H9 (cell line): ENCODE data around the gene STYXL1. TPM values are rescaled to one million over a fixed set of nuclear protein-coding genes. Genes with fewer than 3 reads are reported as not detected.

ENCODE experiments used
- DNase-seq: peaks from one replicate; pipeline ENCODE4 v3.0.0-alpha.2; 2017
- H2AFZ ChIP-seq: one replicate; pipeline ENCODE4 v1.6.1; 2013; ENCODE audit warnings: mild to moderate bottlenecking, low read length, control low read depth, moderate library complexity
- H2AK5ac ChIP-seq: 2 replicates; pipeline ENCODE4 v1.6.1; 2013; ENCODE audit warnings: low read length, control low read depth, mixed read lengths; ENCODE audit not compliant: insufficient read length
- H2BK120ac ChIP-seq: one replicate; pipeline ENCODE4 v1.6.1; 2013; ENCODE audit warnings: low read depth, mild to moderate bottlenecking, low read length, control low read depth, inconsistent platforms; ENCODE audit not compliant: poor library complexity, severe bottlenecking
- H2BK12ac ChIP-seq: 2 replicates; pipeline ENCODE4 v1.6.1; 2013; ENCODE audit warnings: low read length, control low read depth, mixed read lengths, low read depth; ENCODE audit not compliant: insufficient read length
- H2BK15ac ChIP-seq: 2 replicates; pipeline ENCODE4 v1.6.1; 2013; ENCODE audit warnings: low read depth, low read length, control low read depth
- H2BK20ac ChIP-seq: one replicate; pipeline ENCODE4 v1.6.1; 2013; ENCODE audit warnings: low read depth, mild to moderate bottlenecking, low read length, control low read depth, inconsistent platforms; ENCODE audit not compliant: poor library complexity, severe bottlenecking
- H2BK5ac ChIP-seq: 2 replicates; pipeline ENCODE4 v1.6.1; 2013; ENCODE audit warnings: low read length, control low read depth, mixed read lengths; ENCODE audit not compliant: insufficient read length
- H3K14ac ChIP-seq: 2 replicates; pipeline ENCODE4 v1.6.1; 2013; ENCODE audit warnings: low read length, control low read depth; ENCODE audit not compliant: insufficient read depth
- H3K18ac ChIP-seq: 2 replicates; pipeline ENCODE4 v1.6.1; 2013; ENCODE audit warnings: low read depth, mild to moderate bottlenecking, mixed read lengths, low read length, control low read depth; ENCODE audit not compliant: insufficient read length
- H3K23ac ChIP-seq: 2 replicates; pipeline ENCODE4 v1.6.1; 2013; ENCODE audit warnings: low read length, control low read depth, mixed read lengths, low read depth; ENCODE audit not compliant: insufficient read length
- H3K23me2 ChIP-seq: 2 replicates; pipeline ENCODE4 v1.6.1; 2013; ENCODE audit warnings: low read depth, mild to moderate bottlenecking, mixed read lengths, low read length, control low read depth; ENCODE audit not compliant: insufficient read length, poor library complexity, severe bottlenecking
- H3K27ac ChIP-seq: 2 replicates; pipeline ENCODE4 v1.5.1; 2013; ENCODE audit warnings: low read length, control low read depth, mixed read lengths, low read depth; ENCODE audit not compliant: insufficient read length
- H3K27me3 ChIP-seq: 2 replicates; pipeline ENCODE4 v1.6.1; 2013; ENCODE audit warnings: low read length, control low read depth, inconsistent platforms; ENCODE audit not compliant: insufficient read depth
- H3K4ac ChIP-seq: 2 replicates; pipeline ENCODE4 v1.6.1; 2013; ENCODE audit warnings: low read depth, mild to moderate bottlenecking, control low read depth, inconsistent platforms, low read length, moderate library complexity
- H3K4me1 ChIP-seq: 2 replicates; pipeline ENCODE4 v1.6.1; 2013; ENCODE audit warnings: low read length, control low read depth, inconsistent platforms; ENCODE audit not compliant: insufficient read depth
- H3K4me2 ChIP-seq: 2 replicates; pipeline ENCODE4 v1.6.1; 2013; ENCODE audit warnings: low read length, control low read depth, mixed read lengths; ENCODE audit not compliant: insufficient read length, insufficient read depth
- H3K56ac ChIP-seq: 2 replicates; pipeline ENCODE4 v1.6.1; 2013; ENCODE audit warnings: low read depth, mild to moderate bottlenecking, mixed read lengths, low read length, control low read depth; ENCODE audit not compliant: insufficient read length
- H3K79me1 ChIP-seq: 2 replicates; pipeline ENCODE4 v1.6.1; 2013; ENCODE audit warnings: low read depth, mild to moderate bottlenecking, moderate library complexity, low read length, control low read depth, inconsistent platforms; ENCODE audit not compliant: insufficient read depth, poor library complexity, severe bottlenecking
- H3K79me2 ChIP-seq: 2 replicates; pipeline ENCODE4 v1.6.1; 2013; ENCODE audit warnings: low read length, control low read depth, inconsistent platforms; ENCODE audit not compliant: insufficient read depth
- H3K9ac ChIP-seq: 2 replicates; pipeline ENCODE4 v1.6.1; 2013; ENCODE audit warnings: low read length, control low read depth, mixed read lengths; ENCODE audit not compliant: insufficient read length; ENCODE audit errors: extremely low read depth
- H3K9me3 ChIP-seq: one replicate; pipeline ENCODE4 v1.6.1; 2013; ENCODE audit warnings: low read depth, low read length, inconsistent platforms; ENCODE audit not compliant: control insufficient read depth
- H3T11ph ChIP-seq: one replicate; pipeline ENCODE4 v1.6.1; 2013; ENCODE audit warnings: mild to moderate bottlenecking, low read length, control low read depth, inconsistent platforms
- H4K20me1 ChIP-seq: one replicate; pipeline ENCODE4 v1.6.1; 2013; ENCODE audit not compliant: control insufficient read depth, insufficient read length, insufficient read depth
- H4K5ac ChIP-seq: 2 replicates; pipeline ENCODE4 v1.6.1; 2013; ENCODE audit warnings: low read depth, mild to moderate bottlenecking, mixed read lengths, low read length, control low read depth; ENCODE audit not compliant: insufficient read length
- H4K8ac ChIP-seq: replicated peaks from 2 replicates; pipeline ENCODE4 v1.6.1; 2013; ENCODE audit warnings: low read length, control low read depth, mixed read lengths, low read depth; ENCODE audit not compliant: insufficient read length
- H4K91ac ChIP-seq: 2 replicates; pipeline ENCODE4 v1.6.1; 2013; ENCODE audit warnings: low read depth, mild to moderate bottlenecking, moderate library complexity, mixed read lengths, low read length, control low read depth; ENCODE audit not compliant: insufficient read length
- H3K27ac Mint-ChIP-seq, 3 experiments: 2 replicates in 2 of 3; 3 replicates in 1 of 3; pipeline ENCODE4 v1.8.0; 2020 to 2021; ENCODE audit warnings: mixed read lengths in 3 of 3, mild to moderate bottlenecking in 1 of 3, moderate library complexity in 1 of 3
- H3K27me3 Mint-ChIP-seq: 2 replicates; pipeline ENCODE4 v1.8.0; 2021; ENCODE audit warnings: low read depth, mild to moderate bottlenecking, moderate library complexity, mixed read lengths
- H3K36me3 Mint-ChIP-seq, 3 experiments: 2 replicates in 2 of 3; 3 replicates in 1 of 3; pipeline ENCODE4 v1.8.0; 2020 to 2021; ENCODE audit warnings: low read depth in 3 of 3, mixed read lengths in 3 of 3; ENCODE audit not compliant: insufficient read depth in 1 of 3
- H3K4me1 Mint-ChIP-seq, 2 experiments: 2 replicates each; pipeline ENCODE4 v1.8.0; 2020; ENCODE audit warnings: mixed read lengths in 2 of 2
- H3K4me3 Mint-ChIP-seq, 2 experiments: 2 replicates in 1 of 2; 3 replicates in 1 of 2; pipeline ENCODE4 v1.8.0; 2020 to 2021; ENCODE audit warnings: mild to moderate bottlenecking in 2 of 2, mixed read lengths in 2 of 2, moderate library complexity in 1 of 2
- H3K9me3 Mint-ChIP-seq, 2 experiments: 2 replicates in 1 of 2; 3 replicates in 1 of 2; pipeline ENCODE4 v1.8.0; 2020; ENCODE audit warnings: mild to moderate bottlenecking in 2 of 2, mixed read lengths in 2 of 2, moderate library complexity in 1 of 2
- WGBS: extraction: QIAGEN DNeasy Blood & Tissue Kit; methylation state at CpG from one replicate; pipeline ENCODE4 v1.1.7; 2013; ENCODE audit warnings: missing lambda C conversion rate, low lambda C conversion rate, mixed read lengths; ENCODE audit not compliant: insufficient read length; ENCODE audit errors: extremely low coverage; 5-methylcytosine and 5-hydroxymethylcytosine counted together
- total RNA-seq: library from RNA; stranded (reverse); gene quantifications from 2 replicates; pipeline ENCODE4 v1.2.1, GENCODE V29; 2021
- TF ChIP-seq, protein P1 (sequence below): fragments of 200-600 bp; sonication (generic); conservative IDR thresholded peaks from 3 replicates; pipeline ENCODE4 v1.8.0; 2021; ENCODE audit warnings: antibody characterized with exemption, mild to moderate bottlenecking

The STYXL1 gene
- total RNA-seq, 1 experiment from 2014 or later: 38.7 TPM

DNA sequence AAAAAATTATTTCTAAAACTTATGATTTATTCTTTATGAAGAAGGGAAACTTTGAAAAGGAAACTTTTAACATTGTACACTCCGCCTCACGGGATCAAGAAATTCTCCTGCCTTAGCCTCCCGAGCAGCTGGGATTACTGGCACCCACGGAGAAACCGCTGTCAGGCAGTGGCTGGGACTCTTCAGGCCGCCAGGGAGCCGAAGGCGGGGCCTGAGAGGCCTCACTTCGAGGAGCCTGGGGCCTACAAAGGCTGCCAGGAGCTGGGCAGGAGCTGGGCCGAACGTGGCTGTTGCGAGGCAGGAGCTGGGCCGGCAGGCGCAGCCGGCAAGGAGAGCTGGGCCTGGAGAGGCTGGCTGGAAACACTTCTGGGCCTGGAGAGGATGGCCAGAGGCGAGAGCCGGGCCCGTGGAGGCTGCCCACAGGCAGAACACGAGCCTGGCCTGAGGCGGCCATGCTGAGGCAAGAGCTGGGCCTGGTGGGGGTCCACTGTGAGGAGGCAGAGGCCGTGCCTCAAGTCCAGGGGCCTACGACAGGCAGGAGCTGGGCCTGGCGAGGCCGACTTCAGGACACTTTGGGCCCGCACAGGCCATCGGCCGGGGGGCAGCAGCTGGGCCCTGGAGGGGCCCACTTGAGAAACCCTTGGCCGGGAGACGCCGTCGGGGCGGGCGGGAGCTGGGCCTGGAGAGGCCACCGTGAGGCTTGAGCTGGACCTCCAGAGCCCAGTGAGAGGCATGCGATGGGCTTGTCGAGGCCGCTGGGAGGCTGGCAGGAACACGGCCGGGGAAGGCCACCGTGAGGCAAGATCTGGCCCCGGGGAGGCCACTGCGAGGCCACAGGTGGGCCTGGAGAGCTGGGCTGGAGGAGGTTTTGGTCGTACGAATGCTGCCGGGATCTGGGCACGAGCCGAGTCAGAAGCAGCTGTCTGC is 23.8 kb upstream of the STYXL1 start:
- H3K27ac ChIP-seq: no peak overlapping the region
- no peak overlapping the region for H3K14ac ChIP-seq
- WGBS: no CpG with 5 or more reads among the region's 47 CpGs
- H3K79me1 ChIP-seq: no peaks in the 10 kb centered on the region
- H3K9me3 ChIP-seq: no peaks in the 10 kb centered on the region
- H4K91ac ChIP-seq: no peak overlapping the region
- H2BK120ac ChIP-seq: no peak overlapping the region
- no peak overlapping the region for H3K23ac ChIP-seq
- no peak overlapping the region for H2BK15ac ChIP-seq
- TF ChIP-seq, protein P1, sequence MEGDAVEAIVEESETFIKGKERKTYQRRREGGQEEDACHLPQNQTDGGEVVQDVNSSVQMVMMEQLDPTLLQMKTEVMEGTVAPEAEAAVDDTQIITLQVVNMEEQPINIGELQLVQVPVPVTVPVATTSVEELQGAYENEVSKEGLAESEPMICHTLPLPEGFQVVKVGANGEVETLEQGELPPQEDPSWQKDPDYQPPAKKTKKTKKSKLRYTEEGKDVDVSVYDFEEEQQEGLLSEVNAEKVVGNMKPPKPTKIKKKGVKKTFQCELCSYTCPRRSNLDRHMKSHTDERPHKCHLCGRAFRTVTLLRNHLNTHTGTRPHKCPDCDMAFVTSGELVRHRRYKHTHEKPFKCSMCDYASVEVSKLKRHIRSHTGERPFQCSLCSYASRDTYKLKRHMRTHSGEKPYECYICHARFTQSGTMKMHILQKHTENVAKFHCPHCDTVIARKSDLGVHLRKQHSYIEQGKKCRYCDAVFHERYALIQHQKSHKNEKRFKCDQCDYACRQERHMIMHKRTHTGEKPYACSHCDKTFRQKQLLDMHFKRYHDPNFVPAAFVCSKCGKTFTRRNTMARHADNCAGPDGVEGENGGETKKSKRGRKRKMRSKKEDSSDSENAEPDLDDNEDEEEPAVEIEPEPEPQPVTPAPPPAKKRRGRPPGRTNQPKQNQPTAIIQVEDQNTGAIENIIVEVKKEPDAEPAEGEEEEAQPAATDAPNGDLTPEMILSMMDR: no peak
- no peak overlapping the region for H2AK5ac ChIP-seq
- Mint-ChIP-seq H3K36me3 (peaks cover 4 to 7% (median 5%) of the 10 kb centered on the region in 3 experiments), H3K4me3 (no peak overlapping the region), H3K4me1 (peaks cover 4 to 7% of the 10 kb centered on the region in 2 experiments; a peak in 3 of 4 replicates), H3K27me3 (no peaks in the 10 kb centered on the region; the same call in 1 of the 2 replicates), H3K9me3 (no peaks in the 10 kb centered on the region), H3K27ac (peak overlapping the region in 1 of 3 experiments; percentile 61; a peak in 2 of 7 replicates)
- H2BK12ac ChIP-seq: no peak overlapping the region
- no peak overlapping the region for H2BK20ac ChIP-seq
- H2AFZ ChIP-seq: no peak overlapping the region
- no peak overlapping the region for H3K4me2 ChIP-seq
- no peak overlapping the region for H3K4ac ChIP-seq
- H3K27me3 ChIP-seq: no peaks in the 10 kb centered on the region
- H3K56ac ChIP-seq: no peak overlapping the region
- no peaks in the 10 kb centered on the region for H3K79me2 ChIP-seq
- no peak overlapping the region for H3T11ph ChIP-seq
- peak; percentile 34 for DNase-seq
- peak overlapping the region; percentile 50 for H3K18ac ChIP-seq
- H4K5ac ChIP-seq: no peak overlapping the region
- no peaks in the 10 kb centered on the region for H3K4me1 ChIP-seq
- no peaks in the 10 kb centered on the region for H4K20me1 ChIP-seq
- no peaks in the 10 kb centered on the region for H3K23me2 ChIP-seq
- H3K9ac ChIP-seq: no peak overlapping the region
- H4K8ac ChIP-seq: no peak overlapping the region
- no peak overlapping the region for H2BK5ac ChIP-seq
